ENCODE measurements around the gene FAT1. TPM values are rescaled to one million over a fixed set of nuclear protein-coding genes. Genes with fewer than 3 reads are reported as not detected.

Gene FAT1
- total RNA-seq, 4 donors from 2014 or later, result 91.2 to 133 (median 105) TPM

GRCh38 chr4:186755550-186756519 is 32.2 kb upstream of the FAT1 start:
- H3K36me3 ChIP-seq, result no peaks in the 10 kb centered on the region
- H3K27me3 ChIP-seq, result no peaks in the 10 kb centered on the region
- H3K4me1 ChIP-seq, result no peaks in the 10 kb centered on the region
- H3K27ac ChIP-seq, result no peak overlapping the region
- WGBS, result 91% methylated on average over 8 of the region's 8 CpGs
- H3K4me3 ChIP-seq, result no peak overlapping the region
- TF ChIP-seq POLR2A (IDR thresholded peaks at IDR 0.05) (no peak), CTCF (IDR thresholded peaks at IDR 0.05) (no peak)
- no peak for DNase-seq (ENCODE audit: low spot score in 2 of 2)
- no peaks in the 10 kb centered on the region for H3K9me3 ChIP-seq

- TF ChIP-seq CTCF (IDR thresholded peaks at IDR 0.05), result no peak
- no peak for TF ChIP-seq POLR2AphosphoS5 (IDR thresholded peaks at IDR 0.05)
- no peak for TF ChIP-seq EP300 (IDR thresholded peaks at IDR 0.05)
- no peak for TF ChIP-seq POLR2A (IDR thresholded peaks at IDR 0.05)
- WGBS, result 83% methylated on average over 10 of the region's 10 CpGs
These were observed 31.3 kb upstream of the FAT1 start for GRCh38 chr4:186754976-186755375.

GRCh38 chr4:186752325-186752724 is 28.7 kb upstream of the FAT1 start:
- no peaks in the 10 kb centered on the region for H3K4me1 ChIP-seq
- no peak overlapping the region for H3K27ac ChIP-seq
- TF ChIP-seq EP300 (IDR thresholded peaks at IDR 0.05) (no peak), POLR2AphosphoS5 (IDR thresholded peaks at IDR 0.05) (no peak), CTCF (IDR thresholded peaks at IDR 0.05) (no peak), POLR2A (IDR thresholded peaks at IDR 0.05) (no peak)
- H3K4me3 ChIP-seq, result no peak overlapping the region
- no peaks in the 10 kb centered on the region for H3K36me3 ChIP-seq
- no peaks in the 10 kb centered on the region for H3K9me3 ChIP-seq
- WGBS, result 94% methylated on average over 6 of the region's 6 CpGs
- no peaks in the 10 kb centered on the region for H3K27me3 ChIP-seq
- no peak for DNase-seq (ENCODE audit: low spot score in 2 of 2)

More at GRCh38 chr4:186754976-186755375, 31.3 kb upstream of the FAT1 start:
- no peak for DNase-seq (ENCODE audit: low spot score in 2 of 2)
- no peak overlapping the region for H3K27ac ChIP-seq
- no peak overlapping the region for H3K4me3 ChIP-seq
- no peaks in the 10 kb centered on the region for H3K4me1 ChIP-seq
- no peaks in the 10 kb centered on the region for H3K36me3 ChIP-seq
- H3K9me3 ChIP-seq, result no peaks in the 10 kb centered on the region
- no peaks in the 10 kb centered on the region for H3K27me3 ChIP-seq

GRCh38 chr4:186749611-186750281 is 26.1 kb upstream of the FAT1 start:
- Histone ChIP-seq H3K36me3 (no peaks in the 10 kb centered on the region), H3K27ac (no peak overlapping the region), H3K4me3 (no peak overlapping the region), H3K27me3 (no peaks in the 10 kb centered on the region), H3K4me1 (no peaks in the 10 kb centered on the region), H3K9me3 (no peaks in the 10 kb centered on the region)
- 86% methylated on average over 14 of the region's 15 CpGs for WGBS
- DNase-seq (ENCODE audit: low spot score in 2 of 2), result no peak
- TF ChIP-seq POLR2AphosphoS5 (IDR thresholded peaks at IDR 0.05) (no peak), EP300 (IDR thresholded peaks at IDR 0.05) (no peak), CTCF (IDR thresholded peaks at IDR 0.05) (no peak), POLR2A (IDR thresholded peaks at IDR 0.05) (no peak)

- WGBS, result 92% methylated on average over 6 of the region's 6 CpGs
These were observed 22.9 kb upstream of the FAT1 start for GRCh38 chr4:186746581-186746980.

More at GRCh38 chr4:186746581-186746980, 22.9 kb upstream of the FAT1 start:
- Histone ChIP-seq H3K4me1 (no peaks in the 10 kb centered on the region), H3K9me3 (no peaks in the 10 kb centered on the region), H3K4me3 (no peak overlapping the region), H3K36me3 (no peaks in the 10 kb centered on the region), H3K27ac (no peak overlapping the region), H3K27me3 (no peaks in the 10 kb centered on the region)
- TF ChIP-seq EP300 (IDR thresholded peaks at IDR 0.05) (no peak), CTCF (IDR thresholded peaks at IDR 0.05) (no peak), POLR2AphosphoS5 (IDR thresholded peaks at IDR 0.05) (no peak), POLR2A (IDR thresholded peaks at IDR 0.05) (no peak)
- no peak for DNase-seq (ENCODE audit: low spot score in 2 of 2)

All from suprapubic skin (tissue), 4 donors.